SK-N-SH treated with all-trans-retinoic acid at 6 μM for 48 hours (cell line): ENCODE data around the gene RAMP2.

Experiments used
- ATAC-seq: fragments of 200-7000 bp; cut with Tn5 transposase; 3 replicates; pipeline ENCODE4 v1.9.1; 2020; ENCODE audit warnings: mild to moderate bottlenecking, moderate library complexity
- ARNTL ChIP-seq: fragments of 450-650 bp; formaldehyde crosslinking; IDR thresholded peaks from 2 replicates; pipeline ENCODE4 v1.5.0; 2020; ENCODE audit warnings: low read depth, mild to moderate bottlenecking, moderate library complexity, borderline replicate concordance
- BACH2 ChIP-seq: fragments of 250-450 bp; sonication (Bioruptor Pico); IDR thresholded peaks from 2 replicates; pipeline ENCODE4 v1.9.0; 2021; ENCODE audit warnings: mild to moderate bottlenecking, borderline replicate concordance
- CSDC2 ChIP-seq: fragments of 250-450 bp; sonication (Bioruptor Pico); IDR thresholded peaks from 2 replicates; pipeline ENCODE4 v1.5.0; 2020; ENCODE audit warnings: mild to moderate bottlenecking, moderate library complexity
- ESRRG ChIP-seq: fragments of 250-450 bp; sonication (Bioruptor Pico); IDR thresholded peaks from 2 replicates; pipeline ENCODE4 v1.6.1; 2021; ENCODE audit warnings: mild to moderate bottlenecking
- ISL1 ChIP-seq: fragments of 250-450 bp; sonication (Bioruptor Pico); IDR thresholded peaks from 2 replicates; pipeline ENCODE4 v2.1.2; 2022; ENCODE audit warnings: mild to moderate bottlenecking, moderate library complexity
- OSR1 ChIP-seq: fragments of 250-450 bp; sonication (Bioruptor Pico); IDR thresholded peaks from 2 replicates; pipeline ENCODE4 v1.8.0; 2022; ENCODE audit warnings: moderate library complexity, mild to moderate bottlenecking, inconsistent platforms
- PATZ1 ChIP-seq: fragments of 250-450 bp; sonication (Bioruptor Pico); IDR thresholded peaks from 2 replicates; pipeline ENCODE4 v1.8.0; 2020; ENCODE audit warnings: mild to moderate bottlenecking, moderate library complexity, borderline replicate concordance
- POU6F1 ChIP-seq: fragments of 250-450 bp; sonication (Bioruptor Pico); IDR thresholded peaks from 2 replicates; pipeline ENCODE4 v1.8.0; 2021; ENCODE audit warnings: low read depth, mild to moderate bottlenecking, moderate library complexity, borderline replicate concordance
- PPARA ChIP-seq: fragments of 250-450 bp; sonication (Bioruptor Pico); IDR thresholded peaks from 2 replicates; pipeline ENCODE4 v1.5.0; 2020; ENCODE audit warnings: mild to moderate bottlenecking, borderline replicate concordance
- RARB ChIP-seq: fragments of 250-450 bp; sonication (Bioruptor Pico); IDR thresholded peaks from 2 replicates; pipeline ENCODE4 v1.8.0; 2021; ENCODE audit warnings: mild to moderate bottlenecking, moderate library complexity
- SNAI2 ChIP-seq: fragments of 250-450 bp; sonication (Bioruptor Pico); IDR thresholded peaks from 2 replicates; pipeline ENCODE4 v1.5.0; 2020; ENCODE audit warnings: mild to moderate bottlenecking, moderate library complexity
- TCF4 ChIP-seq: fragments of 250-450 bp; sonication (Bioruptor Pico); IDR thresholded peaks from 2 replicates; pipeline ENCODE4 v1.8.0; 2021; ENCODE audit warnings: mild to moderate bottlenecking, moderate library complexity, borderline replicate concordance
- TSHZ2 ChIP-seq: fragments of 250-450 bp; sonication (Bioruptor Pico); IDR thresholded peaks from 2 replicates; pipeline ENCODE4 v1.5.0; 2020; ENCODE audit warnings: mild to moderate bottlenecking, moderate library complexity
- ZFP3 ChIP-seq: fragments of 250-450 bp; sonication (Bioruptor Pico); IDR thresholded peaks from 2 replicates; pipeline ENCODE4 v1.5.0; 2020; ENCODE audit warnings: mild to moderate bottlenecking, moderate library complexity
- ZFP30 ChIP-seq: fragments of 450-650 bp; formaldehyde crosslinking; IDR thresholded peaks from 2 replicates; pipeline ENCODE4 v1.5.0; 2022; ENCODE audit warnings: mild to moderate bottlenecking, moderate library complexity
- ZNF565 ChIP-seq: fragments of 450-650 bp; formaldehyde crosslinking; conservative IDR thresholded peaks from 2 replicates; pipeline ENCODE4 v1.5.0; 2020; ENCODE audit warnings: low read depth, mild to moderate bottlenecking, moderate library complexity
- ZNF70 ChIP-seq: fragments of 450-650 bp; formaldehyde crosslinking; IDR thresholded peaks from 2 replicates; pipeline ENCODE4 v1.5.0; 2020; ENCODE audit warnings: mild to moderate bottlenecking, moderate library complexity
- ZNF8 ChIP-seq: fragments of 450-650 bp; formaldehyde crosslinking; IDR thresholded peaks from 2 replicates; pipeline ENCODE4 v1.5.0; 2020; ENCODE audit warnings: mild to moderate bottlenecking, moderate library complexity
- TF ChIP-seq, protein P1 (sequence below): fragments of 250-450 bp; sonication (Bioruptor Pico); IDR thresholded peaks from 2 replicates; pipeline ENCODE4 v1.5.1; 2020; ENCODE audit warnings: low read depth, mild to moderate bottlenecking, moderate library complexity
- TF ChIP-seq, protein P2 (sequence below): fragments of 250-450 bp; sonication (Bioruptor Pico); IDR thresholded peaks from 2 replicates; pipeline ENCODE4 v1.5.1; 2021; ENCODE audit warnings: mild to moderate bottlenecking, moderate library complexity

RAMP2 gene

DNA sequence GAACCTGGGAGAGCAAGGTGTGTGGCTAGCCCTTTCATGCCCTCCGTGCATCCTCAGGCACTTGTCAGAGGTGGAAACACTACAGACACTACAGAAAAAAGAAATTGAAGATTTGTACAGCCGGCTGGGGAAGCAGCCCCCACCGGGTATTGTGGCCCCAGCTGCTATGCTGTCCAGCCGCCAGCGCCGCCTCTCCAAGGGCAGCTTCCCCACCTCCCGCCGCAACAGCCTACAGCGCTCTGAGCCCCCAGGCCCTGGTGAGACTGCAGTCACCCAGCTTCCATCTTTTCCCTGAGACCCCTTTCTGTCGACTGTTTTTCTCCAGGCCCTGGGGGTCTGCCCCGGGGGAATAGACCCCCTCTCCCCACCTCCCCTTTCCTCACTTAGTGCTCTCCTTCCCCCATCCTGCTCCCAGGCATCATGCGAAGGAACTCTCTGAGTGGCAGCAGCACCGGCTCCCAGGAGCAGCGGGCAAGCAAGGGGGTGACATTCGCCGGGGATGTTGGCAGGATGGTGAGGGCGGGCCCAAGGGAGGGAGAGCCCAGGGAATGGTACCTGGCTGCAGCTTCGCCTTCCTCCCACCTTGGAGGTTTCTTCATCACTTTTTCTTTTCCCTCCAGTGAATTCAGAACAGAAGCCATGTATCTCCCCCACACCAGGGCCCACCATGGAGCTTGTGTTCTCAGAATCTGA lies 35.2 kb downstream of the RAMP2 start:
- no peak for ATAC-seq
- no peak for TF ChIP-seq OSR1
- no peak for TF ChIP-seq PPARA (CRISPR knock-in tag)
- no peak for TF ChIP-seq ZFP30 (CRISPR knock-in tag)
- TF ChIP-seq SNAI2 (CRISPR knock-in tag): no peak
- no peak for TF ChIP-seq ZNF8 (CRISPR knock-in tag)
- TF ChIP-seq, protein P1, sequence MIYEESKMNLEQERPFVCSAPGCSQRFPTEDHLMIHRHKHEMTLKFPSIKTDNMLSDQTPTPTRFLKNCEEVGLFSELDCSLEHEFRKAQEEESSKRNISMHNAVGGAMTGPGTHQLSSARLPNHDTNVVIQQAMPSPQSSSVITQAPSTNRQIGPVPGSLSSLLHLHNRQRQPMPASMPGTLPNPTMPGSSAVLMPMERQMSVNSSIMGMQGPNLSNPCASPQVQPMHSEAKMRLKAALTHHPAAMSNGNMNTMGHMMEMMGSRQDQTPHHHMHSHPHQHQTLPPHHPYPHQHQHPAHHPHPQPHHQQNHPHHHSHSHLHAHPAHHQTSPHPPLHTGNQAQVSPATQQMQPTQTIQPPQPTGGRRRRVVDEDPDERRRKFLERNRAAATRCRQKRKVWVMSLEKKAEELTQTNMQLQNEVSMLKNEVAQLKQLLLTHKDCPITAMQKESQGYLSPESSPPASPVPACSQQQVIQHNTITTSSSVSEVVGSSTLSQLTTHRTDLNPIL (CRISPR knock-in tag): no peak
- TF ChIP-seq PATZ1: no peak
- no peak for TF ChIP-seq BACH2 (CRISPR knock-in tag)
- TF ChIP-seq ESRRG (CRISPR knock-in tag): no peak
- TF ChIP-seq, protein P2, sequence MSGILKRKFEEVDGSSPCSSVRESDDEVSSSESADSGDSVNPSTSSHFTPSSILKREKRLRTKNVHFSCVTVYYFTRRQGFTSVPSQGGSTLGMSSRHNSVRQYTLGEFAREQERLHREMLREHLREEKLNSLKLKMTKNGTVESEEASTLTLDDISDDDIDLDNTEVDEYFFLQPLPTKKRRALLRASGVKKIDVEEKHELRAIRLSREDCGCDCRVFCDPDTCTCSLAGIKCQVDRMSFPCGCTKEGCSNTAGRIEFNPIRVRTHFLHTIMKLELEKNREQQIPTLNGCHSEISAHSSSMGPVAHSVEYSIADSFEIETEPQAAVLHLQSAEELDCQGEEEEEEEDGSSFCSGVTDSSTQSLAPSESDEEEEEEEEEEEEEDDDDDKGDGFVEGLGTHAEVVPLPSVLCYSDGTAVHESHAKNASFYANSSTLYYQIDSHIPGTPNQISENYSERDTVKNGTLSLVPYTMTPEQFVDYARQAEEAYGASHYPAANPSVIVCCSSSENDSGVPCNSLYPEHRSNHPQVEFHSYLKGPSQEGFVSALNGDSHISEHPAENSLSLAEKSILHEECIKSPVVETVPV: no peak
- TF ChIP-seq POU6F1 (CRISPR knock-in tag): no peak

GRCh38 chr17:42797067-42798007 lies 36.3 kb downstream of the RAMP2 start:
- ATAC-seq: no peak
- TF ChIP-seq ARNTL (CRISPR knock-in tag): no peak
- no peak for TF ChIP-seq ZNF565
- no peak for TF ChIP-seq RARB (CRISPR knock-in tag)
- TF ChIP-seq ZNF8 (CRISPR knock-in tag): no peak
- no peak for TF ChIP-seq CSDC2 (CRISPR knock-in tag)
- no peak for TF ChIP-seq TSHZ2
- TF ChIP-seq ZNF70: no peak
- TF ChIP-seq POU6F1 (CRISPR knock-in tag): no peak
- TF ChIP-seq ZFP30 (CRISPR knock-in tag): no peak
- no peak for TF ChIP-seq SNAI2 (CRISPR knock-in tag)
- no peak for TF ChIP-seq ZFP3 (CRISPR knock-in tag)
- TF ChIP-seq, protein P1 (CRISPR knock-in tag): no peak
- TF ChIP-seq OSR1: no peak
- TF ChIP-seq ISL1 (CRISPR knock-in tag): no peak
- no peak for TF ChIP-seq BACH2 (CRISPR knock-in tag)
- no peak for TF ChIP-seq ESRRG (CRISPR knock-in tag)
- TF ChIP-seq TCF4 (CRISPR knock-in tag): no peak
